Sigmoid colon (tissue), 4 donors: Measurements from ENCODE around the gene SLC38A4.

Experiments used
- EP300 ChIP-seq, 4 donors: sonication (generic); formaldehyde crosslinking; IDR thresholded peaks; one replicate each; pipeline ENCODE4 v1.6.1; 2017; ENCODE audit warnings: antibody characterized with exemption in 4 of 4
- POLR2A ChIP-seq, 2 donors: fragments of 450-650 bp; IDR thresholded peaks; one replicate each; pipeline ENCODE4 v1.6.1; 2016; ENCODE audit warnings: antibody characterized with exemption in 2 of 2, mild to moderate bottlenecking in 2 of 2, moderate library complexity in 2 of 2
- POLR2AphosphoS5 ChIP-seq, 4 donors: sonication (generic); formaldehyde crosslinking; IDR thresholded peaks; one replicate each; pipeline ENCODE4 v1.6.1; 2017; ENCODE audit warnings: antibody characterized with exemption in 4 of 4
- TF ChIP-seq, protein P1 (sequence below), 4 experiments: fragments of 450-650 bp in 3 of 4; fragments of 200-600 bp in 1 of 4; IDR thresholded peaks; one replicate each; pipeline ENCODE4 v1.5.1; 2016 to 2019; ENCODE audit warnings: antibody characterized with exemption in 4 of 4, mild to moderate bottlenecking in 3 of 4, moderate library complexity in 2 of 4

DNA sequence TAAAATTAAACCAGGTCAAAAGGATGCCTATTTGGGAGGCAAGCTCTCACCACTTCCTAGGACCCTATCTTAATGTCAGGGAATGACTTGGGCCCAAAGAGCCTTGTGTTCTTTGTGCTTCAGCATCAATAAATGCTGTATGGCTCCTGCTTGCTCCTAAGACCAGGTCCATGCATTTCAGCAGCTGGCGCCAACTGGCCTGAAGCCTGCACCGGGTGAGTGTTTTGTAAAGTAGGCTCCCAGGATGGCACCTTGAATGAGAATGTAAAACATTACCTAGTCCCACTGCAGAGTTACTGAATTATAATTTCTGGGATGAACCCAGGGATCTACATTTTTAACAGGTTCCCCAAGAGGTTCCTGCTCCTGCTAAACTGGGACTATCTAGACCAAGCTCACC lies 16.1 kb upstream of the SLC38A4 start:
- TF ChIP-seq, protein P1, sequence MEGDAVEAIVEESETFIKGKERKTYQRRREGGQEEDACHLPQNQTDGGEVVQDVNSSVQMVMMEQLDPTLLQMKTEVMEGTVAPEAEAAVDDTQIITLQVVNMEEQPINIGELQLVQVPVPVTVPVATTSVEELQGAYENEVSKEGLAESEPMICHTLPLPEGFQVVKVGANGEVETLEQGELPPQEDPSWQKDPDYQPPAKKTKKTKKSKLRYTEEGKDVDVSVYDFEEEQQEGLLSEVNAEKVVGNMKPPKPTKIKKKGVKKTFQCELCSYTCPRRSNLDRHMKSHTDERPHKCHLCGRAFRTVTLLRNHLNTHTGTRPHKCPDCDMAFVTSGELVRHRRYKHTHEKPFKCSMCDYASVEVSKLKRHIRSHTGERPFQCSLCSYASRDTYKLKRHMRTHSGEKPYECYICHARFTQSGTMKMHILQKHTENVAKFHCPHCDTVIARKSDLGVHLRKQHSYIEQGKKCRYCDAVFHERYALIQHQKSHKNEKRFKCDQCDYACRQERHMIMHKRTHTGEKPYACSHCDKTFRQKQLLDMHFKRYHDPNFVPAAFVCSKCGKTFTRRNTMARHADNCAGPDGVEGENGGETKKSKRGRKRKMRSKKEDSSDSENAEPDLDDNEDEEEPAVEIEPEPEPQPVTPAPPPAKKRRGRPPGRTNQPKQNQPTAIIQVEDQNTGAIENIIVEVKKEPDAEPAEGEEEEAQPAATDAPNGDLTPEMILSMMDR (IDR thresholded peaks at IDR 0.05) = no peak
- TF ChIP-seq POLR2AphosphoS5 (IDR thresholded peaks at IDR 0.05) (no peak), EP300 (IDR thresholded peaks at IDR 0.05) (no peak), POLR2A (IDR thresholded peaks at IDR 0.05) (no peak)
